DOHH2 (cell line): Measurements from ENCODE around the gene MYOZ3.

ENCODE experiments used
- CTCF ChIP-seq: fragments of 200-600 bp; sonication (generic); IDR thresholded peaks from one replicate; pipeline ENCODE4 v1.5.1; 2014; ENCODE audit warnings: antibody characterized with exemption, mild to moderate bottlenecking, low read depth, low read length; ENCODE audit not compliant: poor library complexity, severe bottlenecking
- EZH2phosphoT487 ChIP-seq: fragments of 200-600 bp; sonication (generic); IDR thresholded peaks from 2 replicates; pipeline ENCODE4 v1.6.1; 2017; ENCODE audit warnings: borderline replicate concordance, mild to moderate bottlenecking, antibody characterized with exemption, low read length, moderate library complexity, mixed read lengths

GRCh38 chr5:150706776-150707390 lies 45.8 kb downstream of the MYOZ3 start:
- TF ChIP-seq EZH2phosphoT487 (no peak), CTCF (no peak)
